ENCODE data around the gene CTNND1.
A peak's percentile ranks its signal among the peaks of the same experiment; 100 is the strongest.
"Not testable (repeated sequence)": the region's sequence is repeated elsewhere in the genome, so short reads cannot be mapped to it uniquely, and the experiment has no call there.

Gene CTNND1, protein sequence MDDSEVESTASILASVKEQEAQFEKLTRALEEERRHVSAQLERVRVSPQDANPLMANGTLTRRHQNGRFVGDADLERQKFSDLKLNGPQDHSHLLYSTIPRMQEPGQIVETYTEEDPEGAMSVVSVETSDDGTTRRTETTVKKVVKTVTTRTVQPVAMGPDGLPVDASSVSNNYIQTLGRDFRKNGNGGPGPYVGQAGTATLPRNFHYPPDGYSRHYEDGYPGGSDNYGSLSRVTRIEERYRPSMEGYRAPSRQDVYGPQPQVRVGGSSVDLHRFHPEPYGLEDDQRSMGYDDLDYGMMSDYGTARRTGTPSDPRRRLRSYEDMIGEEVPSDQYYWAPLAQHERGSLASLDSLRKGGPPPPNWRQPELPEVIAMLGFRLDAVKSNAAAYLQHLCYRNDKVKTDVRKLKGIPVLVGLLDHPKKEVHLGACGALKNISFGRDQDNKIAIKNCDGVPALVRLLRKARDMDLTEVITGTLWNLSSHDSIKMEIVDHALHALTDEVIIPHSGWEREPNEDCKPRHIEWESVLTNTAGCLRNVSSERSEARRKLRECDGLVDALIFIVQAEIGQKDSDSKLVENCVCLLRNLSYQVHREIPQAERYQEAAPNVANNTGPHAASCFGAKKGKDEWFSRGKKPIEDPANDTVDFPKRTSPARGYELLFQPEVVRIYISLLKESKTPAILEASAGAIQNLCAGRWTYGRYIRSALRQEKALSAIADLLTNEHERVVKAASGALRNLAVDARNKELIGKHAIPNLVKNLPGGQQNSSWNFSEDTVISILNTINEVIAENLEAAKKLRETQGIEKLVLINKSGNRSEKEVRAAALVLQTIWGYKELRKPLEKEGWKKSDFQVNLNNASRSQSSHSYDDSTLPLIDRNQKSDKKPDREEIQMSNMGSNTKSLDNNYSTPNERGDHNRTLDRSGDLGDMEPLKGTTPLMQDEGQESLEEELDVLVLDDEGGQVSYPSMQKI

DNA sequence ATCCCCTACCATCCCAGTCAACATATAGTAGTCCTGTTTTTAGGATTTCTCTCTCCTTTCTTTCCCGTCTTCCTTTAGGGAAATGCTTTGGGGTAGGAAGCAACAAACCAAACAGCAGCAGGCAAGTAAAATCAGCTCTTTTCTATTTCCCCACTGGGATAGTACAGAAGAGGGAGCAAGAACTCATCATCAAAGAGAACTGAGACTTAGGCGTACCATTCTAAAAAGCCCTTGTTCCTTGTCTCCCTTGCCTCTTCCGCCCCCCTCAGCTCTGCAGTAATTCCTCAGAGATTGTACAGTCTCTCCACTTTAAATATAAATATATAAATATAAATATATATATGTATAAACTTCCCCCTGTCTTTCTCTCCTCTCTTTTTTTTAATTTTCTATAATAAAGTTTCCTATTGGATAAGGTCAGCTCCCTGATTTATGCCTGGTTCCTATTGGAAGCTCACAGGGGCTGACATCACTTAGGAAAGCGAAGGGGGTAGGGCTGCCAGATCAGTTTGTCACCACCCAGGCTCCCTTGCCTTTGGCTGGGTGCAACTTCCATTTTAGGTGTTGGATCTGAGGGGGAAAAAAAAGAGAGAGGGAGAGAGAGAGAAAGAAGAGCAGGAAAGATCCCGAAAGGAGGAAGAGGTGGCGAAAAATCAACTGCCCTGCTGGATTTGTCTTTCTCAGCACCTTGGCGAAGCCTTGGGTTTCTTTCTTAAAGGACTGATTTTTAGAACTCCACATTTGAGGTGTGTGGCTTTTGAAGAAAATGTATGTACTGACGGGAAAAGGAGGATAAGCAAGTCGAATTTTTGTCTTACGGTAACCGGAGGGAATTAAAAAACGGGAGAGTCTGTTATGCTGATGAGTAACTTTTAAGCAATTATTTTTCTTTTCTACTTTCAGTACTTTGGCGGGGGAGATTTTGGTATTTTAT lies at the start of gene CTNND1:
CTNND1 (plus strand) TSS at position 502 of the 934 bp plus-strand sequence. CDS start 29,677 bp downstream, outside the sequence.
- peak; percentile 99 for FAIRE-seq

- peak; percentile 100 for FAIRE-seq
These were observed 49.1 kb upstream of the CTNND1 start, which contains the start of gene TMX2 for GRCh38 chr11:57712256-57713150. Gene TMX2 (plus strand): TSS chr11:57712593. CDS start chr11:57712619, 26 bp downstream.

DNA sequence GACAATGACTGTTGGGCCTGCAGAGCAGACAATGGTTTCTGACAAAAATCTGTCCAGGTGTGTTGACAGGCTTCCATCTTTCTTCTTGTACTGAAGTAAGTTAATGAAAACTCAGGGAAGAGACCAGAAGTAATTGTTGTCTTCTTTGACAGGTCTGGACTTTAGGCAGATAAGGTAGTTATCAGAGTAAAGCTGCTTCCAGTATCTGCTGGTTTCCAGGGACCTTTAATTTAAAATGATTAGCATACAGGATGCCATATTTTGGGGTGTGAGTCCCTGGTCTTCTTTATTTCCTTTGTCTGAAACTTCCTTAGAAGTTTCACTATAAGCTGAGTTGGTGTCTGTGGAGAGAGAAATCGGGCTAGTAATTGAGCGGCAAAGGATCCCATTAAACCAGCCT lies 47.8 kb upstream of the CTNND1 start:
- FAIRE-seq: no peak

DNA sequence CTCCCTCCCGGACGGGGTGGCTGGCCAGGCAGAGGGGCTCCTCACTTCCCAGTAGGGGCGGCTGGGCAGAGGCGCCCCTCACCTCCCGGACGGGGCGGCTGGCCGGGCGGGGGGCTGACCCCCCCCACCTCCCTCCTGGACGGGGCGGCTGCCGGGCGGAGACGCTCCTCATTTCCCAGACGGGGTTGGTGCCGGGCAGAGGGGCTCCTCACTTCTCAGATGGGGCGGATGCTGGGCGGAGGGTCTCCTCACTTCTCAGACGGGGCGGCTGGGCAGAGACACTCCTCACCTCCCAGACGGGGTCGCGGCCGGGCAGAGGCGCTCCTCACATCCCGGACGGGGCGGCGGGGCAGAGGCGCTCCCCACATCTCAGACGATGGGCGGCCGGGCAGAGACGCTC lies 44.9 kb upstream of the CTNND1 start:
- FAIRE-seq: not testable (repeated sequence)

DNA sequence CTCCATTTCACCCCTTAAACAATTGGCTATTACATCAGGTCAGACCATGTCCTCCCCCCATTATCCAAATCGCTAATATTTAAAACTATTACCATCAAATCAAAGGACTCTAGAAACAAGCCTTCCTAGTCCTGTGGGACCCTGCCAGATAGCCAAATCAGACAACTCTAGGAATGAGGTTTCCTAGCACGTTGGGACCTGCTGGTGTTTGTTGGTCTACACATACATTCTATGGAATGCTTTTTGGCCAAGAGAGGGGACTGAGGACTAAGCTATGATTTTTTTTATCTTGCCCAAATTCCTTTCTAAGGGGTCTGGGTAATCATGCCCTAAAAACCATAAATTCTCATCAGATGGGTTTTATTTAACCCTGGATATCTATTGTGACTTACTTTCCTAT lies 34.4 kb upstream of the CTNND1 start:
- FAIRE-seq: no peak

DNA sequence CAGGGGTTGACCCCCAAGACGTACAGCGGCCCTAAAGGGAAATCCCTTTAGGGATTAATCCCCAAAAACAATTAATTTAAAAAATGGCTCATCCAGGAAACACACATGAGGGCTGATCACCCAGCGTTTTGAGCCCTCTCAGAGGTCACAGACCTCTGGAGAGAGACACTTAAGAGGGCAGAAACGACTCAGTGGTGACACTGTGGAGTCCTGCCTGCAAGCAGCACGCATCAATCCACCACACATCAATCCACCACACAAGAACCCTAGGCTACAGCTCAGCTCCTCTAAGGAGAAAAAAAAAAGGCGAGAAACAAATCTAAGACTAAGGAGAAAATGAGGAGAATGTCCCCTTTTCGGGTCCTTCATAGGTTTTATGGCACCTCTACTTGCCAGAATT lies 32.8 kb upstream of the CTNND1 start:
- no peak for FAIRE-seq

DNA sequence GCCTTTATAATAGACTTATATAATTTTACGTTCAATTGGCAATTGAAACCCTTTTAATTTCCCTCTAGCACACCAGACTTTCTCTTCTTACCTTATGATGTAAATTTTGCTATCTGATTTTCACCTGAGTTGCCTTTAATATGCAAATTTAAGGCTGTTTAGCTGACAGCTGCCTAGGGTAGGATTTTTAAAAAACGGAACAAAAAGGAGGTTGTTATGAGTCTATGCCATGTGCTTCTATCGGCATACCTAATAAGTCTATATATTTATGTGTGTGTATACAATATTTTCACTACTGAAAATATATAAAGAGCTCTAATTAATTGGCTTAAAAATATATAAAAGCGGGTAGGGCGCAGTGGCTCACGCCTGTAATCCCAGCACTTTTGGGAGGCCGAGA lies 32.1 kb upstream of the CTNND1 start:
- FAIRE-seq: no peak

DNA sequence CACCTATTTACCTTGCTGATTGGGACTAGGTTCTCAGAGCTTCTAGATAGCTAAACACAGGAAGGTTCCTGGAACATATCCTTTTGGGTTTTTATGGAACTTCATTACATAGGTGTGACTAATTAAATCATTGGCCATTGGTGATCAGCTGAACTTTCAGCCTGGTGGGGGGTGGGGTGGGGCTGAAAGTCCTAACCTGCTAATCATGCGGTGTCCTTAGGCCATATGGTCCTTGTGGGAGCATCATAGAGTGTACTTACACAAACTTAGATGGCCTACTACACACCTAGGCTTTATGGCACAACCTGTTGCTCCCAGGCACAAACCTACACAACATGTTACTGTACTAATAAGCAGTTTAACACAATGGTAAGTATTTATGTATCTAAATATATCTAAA lies 28.9 kb upstream of the CTNND1 start:
- FAIRE-seq: no peak

DNA sequence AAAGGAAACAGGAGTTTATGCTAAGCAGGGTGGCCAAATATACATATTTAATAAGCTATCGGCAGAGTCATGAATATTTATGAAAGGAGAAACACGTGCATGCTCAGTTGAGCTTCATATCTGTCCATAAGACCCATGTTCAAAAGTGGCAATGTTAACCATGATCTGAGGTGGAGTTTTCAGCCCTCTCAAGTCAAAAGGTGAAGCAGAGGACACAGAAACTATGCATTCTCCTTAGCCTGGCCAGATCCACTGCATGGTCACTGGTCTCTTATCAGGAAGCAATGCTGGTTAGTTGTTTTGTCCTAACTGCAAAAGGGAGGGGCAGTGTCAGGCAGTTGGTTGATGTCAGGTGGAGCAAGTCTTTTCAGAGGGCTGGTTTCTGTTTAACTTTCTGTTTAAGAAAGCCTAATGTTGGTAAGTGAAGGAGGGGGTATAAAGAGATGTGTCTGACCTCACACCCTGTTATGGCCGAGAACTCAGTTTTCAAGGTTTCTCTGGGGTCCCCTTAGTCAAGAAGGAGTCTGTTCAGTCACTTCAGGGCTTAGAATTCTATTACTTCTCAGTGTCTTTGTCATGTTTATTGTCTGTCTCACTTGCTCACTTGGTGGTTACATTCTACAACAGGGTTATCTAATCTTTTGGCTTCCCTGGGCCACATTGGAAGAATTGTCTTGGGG lies 25.8 kb upstream of the CTNND1 start:
- no peak for FAIRE-seq

GRCh38 chr11:57741132-57742086 lies 20.2 kb upstream of the CTNND1 start, which contains the start of gene SELENOH:
Gene SELENOH (plus strand): TSS chr11:57741491. CDS start chr11:57741596, 105 bp downstream.
- peak; percentile 73 for FAIRE-seq

DNA sequence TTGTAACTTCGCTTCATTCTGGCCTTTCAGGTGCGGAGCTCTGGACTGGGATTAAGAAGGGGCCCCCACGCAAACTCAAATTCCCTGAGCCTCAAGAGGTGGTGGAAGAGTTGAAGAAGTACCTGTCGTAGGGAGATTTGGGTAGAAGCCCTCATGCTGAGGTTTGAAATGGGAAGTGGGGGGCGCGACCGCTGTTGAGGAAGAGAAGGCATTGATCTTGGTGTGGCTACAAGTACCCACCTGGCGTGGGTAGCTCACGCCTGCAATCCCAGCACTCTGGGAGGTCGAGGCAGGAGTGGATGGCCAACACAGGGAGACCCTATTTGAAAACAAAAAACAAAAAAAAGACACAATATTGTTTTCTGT lies 19.5 kb upstream of the CTNND1 start:
- FAIRE-seq: no peak

DNA sequence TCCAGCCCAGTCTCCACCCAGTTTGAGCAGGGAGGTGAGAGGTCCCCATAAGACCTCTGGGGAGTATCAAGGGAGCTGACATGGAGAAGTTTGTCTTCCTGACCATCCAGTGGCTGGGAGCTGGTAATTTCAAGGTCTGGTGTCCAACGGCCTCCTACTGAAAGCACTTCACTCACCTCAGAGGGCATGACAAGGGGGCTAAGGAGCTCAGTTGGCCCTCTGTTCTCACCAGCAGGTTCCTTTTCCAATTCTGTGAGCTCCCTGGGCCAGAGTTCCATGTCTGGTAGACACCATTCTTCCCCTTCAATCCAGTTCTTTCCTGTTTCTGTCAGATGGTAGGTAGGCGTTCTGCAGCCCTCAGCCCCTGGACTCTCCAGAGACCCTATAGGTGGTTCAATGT lies 17.2 kb upstream of the CTNND1 start:
- FAIRE-seq: no peak

DNA sequence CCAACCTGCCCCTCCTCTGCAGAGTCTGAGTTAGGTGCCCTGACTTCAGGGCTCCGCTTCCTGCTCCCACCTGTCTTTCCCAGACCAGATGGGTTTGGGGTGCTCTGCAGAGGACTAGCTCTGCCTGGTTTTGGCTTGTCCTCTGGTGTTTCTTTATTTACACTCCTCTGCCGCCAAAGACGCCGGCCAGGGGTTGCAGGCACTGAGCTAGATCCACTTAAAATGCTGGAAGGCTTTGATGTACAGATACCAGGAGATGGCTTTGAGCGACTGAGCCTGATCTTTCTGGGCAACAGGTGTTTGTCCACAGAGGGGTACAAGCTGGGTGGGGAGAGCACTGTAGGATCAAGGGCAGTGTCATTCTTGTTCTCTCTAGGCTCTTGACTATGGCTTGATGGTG lies 16.4 kb upstream of the CTNND1 start:
- FAIRE-seq: no peak

GRCh38 chr11:57746920-57747319 lies 14.7 kb upstream of the CTNND1 start:
- FAIRE-seq: no peak

DNA sequence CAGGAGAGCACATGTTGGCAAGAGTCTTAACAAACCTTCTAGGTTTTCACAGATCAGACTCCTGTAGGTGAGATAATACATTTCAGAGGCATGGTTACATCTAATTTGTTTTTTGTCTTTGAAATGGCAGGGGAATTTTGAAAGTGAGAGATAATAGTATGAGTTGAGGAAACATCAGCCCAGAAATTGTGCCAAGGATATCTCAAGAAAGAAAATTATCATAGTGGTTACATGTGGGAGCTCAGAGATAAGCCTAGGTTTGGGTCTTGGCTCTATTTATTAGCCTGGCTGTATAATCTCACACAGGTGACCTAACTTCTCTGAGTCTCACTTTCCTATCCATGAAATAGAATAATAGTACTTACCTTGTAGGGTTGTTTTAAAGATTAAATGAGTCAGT lies 10.4 kb upstream of the CTNND1 start:
- no peak for FAIRE-seq

- no peak for FAIRE-seq
These were observed 9.8 kb upstream of the CTNND1 start, which contains the start of gene BTBD18 for GRCh38 chr11:57751676-57752253. Gene BTBD18 (minus strand): TSS chr11:57751819. CDS start chr11:57751188, 631 bp downstream.

GRCh38 chr11:57752954-57753353 lies 8.6 kb upstream of the CTNND1 start:
- no peak for FAIRE-seq

DNA sequence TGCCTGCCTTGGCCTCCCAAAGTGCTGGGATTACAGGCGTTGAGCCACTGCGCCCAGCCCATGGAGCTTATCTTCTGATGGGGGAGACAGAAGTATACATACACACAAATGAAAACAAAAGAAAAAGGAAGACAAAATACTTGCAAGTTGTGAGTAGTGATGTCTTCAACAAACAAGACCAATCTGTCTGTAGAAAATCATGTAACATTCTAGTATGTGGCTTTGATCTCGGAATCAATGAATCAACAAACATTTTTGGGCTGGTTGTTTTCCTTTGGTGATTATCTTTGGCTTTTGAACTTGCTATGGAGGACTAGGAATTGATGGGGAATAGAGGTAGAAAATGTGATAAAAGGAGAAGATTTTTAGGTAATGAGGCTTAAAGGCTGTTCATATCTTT lies 3.4 kb upstream of the CTNND1 start:
- no peak for FAIRE-seq
